ENCODE data around the gene UCN.

The UCN gene

GRCh38 chr2:27261926-27262298 lies 46.3 kb downstream of the UCN start:
- H3K27ac ChIP-seq, result no peak overlapping the region
- no peak for TF ChIP-seq CTCF (conservative IDR thresholded peaks at IDR 0.05)

- no peak overlapping the region for H3K27ac ChIP-seq
- TF ChIP-seq CTCF (conservative IDR thresholded peaks at IDR 0.05), result no peak
Measured at GRCh38 chr2:27261241-27261925, 46.9 kb downstream of the UCN start.

GRCh38 chr2:27258051-27258450 lies 50.2 kb downstream of the UCN start:
- no peak overlapping the region for H3K27ac ChIP-seq
- TF ChIP-seq CTCF (conservative IDR thresholded peaks at IDR 0.05), result no peak
